HG03280 (cell line): ENCODE results near the gene RNF175.
A peak's percentile ranks its signal among the peaks of the same experiment; 100 is the strongest.
"Not testable (repeated sequence)": the region's sequence is repeated elsewhere in the genome, so short reads cannot be mapped to it uniquely, and the experiment has no call there.

Experiments used
- ATAC-seq: cut with Tn5 transposase; IDR thresholded peaks from one replicate; pipeline ENCODE4 v1.9.1; 2021; ENCODE audit warnings: mild to moderate bottlenecking, moderate library complexity; ENCODE audit not compliant: unreplicated experiment

Gene RNF175

DNA sequence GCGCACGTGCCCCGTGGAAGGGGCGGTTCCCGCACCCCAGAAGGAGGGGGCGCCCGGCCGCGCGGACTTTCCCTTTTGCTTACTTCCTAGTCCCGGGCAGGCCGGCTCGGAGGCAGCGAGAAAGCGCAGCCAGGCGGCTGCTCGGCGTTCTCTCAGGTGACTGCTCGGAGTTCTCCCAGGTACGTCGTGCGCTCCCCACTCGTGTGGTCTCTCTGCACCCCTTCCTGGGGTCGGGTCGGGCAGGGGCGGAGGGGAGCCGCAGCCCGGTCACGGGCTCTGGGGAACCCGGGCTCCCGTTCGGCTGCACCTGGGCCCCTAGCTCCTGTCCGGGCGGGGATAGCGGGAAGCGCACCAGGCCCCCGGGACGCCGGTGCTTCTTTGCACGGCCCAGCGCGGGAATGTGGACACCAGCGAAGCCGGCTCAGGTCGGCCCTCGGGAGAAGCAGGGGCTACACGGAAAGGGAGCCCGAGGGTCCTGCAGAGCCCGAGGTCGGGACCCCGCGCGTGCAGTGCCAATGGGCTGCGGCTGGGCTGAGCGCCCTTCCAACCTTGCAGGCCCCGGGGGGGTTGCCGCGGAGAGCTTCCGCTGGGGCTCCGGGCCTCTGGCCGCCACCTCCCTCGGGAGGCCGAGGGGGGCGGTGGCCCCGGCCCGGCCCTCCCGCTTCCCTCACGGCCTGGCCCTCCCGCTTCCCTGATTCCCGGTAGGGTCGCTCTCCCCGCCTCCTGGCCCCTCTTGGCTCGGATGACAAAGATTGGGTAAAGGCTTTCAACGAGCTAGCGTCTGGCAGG is 75.4 kb downstream of the RNF175 start, which contains the start of gene TLR2:
Gene TLR2, plus strand, starts transcription at position 99 of the 789 bp plus-strand sequence. CDS start 18,628 bp downstream, outside the sequence.
- ATAC-seq = peak; percentile 72

DNA sequence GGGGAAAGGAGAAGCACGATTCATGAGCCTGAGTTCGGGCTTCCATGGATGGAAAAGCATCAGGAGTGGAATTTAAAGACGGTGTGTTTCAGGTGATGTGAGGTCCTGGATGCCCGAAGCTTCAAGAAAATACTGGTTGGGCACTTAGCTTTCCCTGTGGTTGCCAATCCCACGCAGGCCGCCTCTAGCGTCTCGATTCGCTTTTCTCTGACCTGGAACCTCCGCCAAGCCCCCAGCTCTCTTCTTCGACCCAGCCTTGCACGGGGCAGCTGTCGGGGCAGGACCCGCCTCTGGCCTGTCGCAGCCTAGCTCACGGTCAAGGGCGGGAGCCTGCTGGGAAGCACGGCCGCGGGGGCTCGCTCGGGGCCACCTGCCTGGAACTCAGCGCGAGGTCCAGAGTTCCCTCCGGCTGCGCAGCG is 76.1 kb downstream of the RNF175 start:
- no peak for ATAC-seq

DNA sequence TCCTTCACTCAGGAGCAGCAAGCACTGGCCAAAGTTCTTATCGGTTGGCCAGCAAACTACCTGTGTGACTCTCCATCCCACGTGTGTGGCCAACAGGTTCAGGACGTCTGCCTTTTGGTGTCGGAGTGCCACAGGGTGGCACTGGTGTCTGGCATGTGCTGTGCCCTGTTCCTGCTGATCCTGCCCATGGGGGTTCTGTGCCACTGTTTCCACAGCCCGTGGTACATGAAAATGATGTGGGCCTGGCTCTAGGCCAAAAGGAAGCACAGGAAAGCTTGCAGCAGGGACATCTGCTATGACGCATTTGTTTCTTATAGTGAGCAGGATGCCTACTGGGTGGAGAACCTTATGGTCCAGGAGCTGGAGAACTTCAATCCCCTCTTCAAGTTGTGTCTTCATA is 80.3 kb downstream of the RNF175 start:
- ATAC-seq = no peak

DNA sequence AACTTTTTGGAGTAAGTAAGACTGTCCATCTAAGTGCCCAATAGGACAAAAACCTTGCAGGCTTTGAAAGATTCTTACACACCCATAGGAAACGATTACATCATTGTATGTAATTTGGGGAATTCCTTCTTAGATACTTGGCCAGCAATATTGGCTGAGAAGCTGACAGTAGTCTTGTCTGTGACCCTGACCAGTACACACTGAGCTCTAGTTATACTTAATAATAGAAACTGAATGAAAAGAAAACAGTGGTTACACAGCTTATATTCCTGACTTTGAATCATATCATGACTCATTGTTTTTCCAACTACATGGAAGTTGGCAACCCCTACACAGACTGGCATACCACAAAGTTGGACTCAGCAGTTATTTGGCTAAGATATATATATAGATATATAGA is 82.8 kb downstream of the RNF175 start:
- ATAC-seq = no peak

DNA sequence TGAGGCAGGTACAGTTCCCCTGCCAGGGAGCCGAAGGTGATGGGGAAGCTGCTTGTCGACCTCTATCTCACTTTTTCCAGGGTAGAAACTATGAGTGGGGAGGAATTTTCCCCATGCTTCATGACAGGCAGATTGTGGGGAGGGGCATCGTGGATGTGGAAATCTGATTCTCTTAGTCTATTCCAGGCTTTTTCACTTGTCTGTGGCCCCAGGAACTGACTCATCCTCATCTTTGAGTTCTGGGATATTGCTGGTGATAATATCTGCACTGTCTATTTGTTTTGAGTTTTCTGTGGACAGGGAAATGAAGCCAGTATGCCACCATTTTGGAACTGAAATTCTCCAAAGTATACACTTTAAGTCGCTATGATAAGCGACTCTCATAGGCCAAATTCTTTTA is 83.3 kb downstream of the RNF175 start:
- no peak for ATAC-seq

DNA sequence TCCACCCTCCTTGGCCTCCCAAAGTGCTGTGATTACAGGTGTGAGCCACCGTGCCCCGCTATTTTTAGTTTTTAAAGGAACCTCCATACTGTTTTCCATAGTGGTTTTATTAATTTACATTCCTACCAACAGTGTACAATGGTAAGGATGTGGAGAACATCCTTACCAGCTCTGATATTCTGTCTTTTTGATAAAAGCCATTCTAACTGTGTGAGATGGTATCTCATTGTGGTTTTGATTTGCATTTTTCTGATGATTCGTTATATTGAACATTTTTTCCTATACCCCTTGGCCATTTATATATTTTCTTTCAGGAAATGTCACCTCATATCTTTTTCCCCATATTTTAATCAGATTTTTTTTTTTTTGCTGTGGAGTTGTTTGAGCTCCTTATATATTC is 90.0 kb downstream of the RNF175 start:
- no peak for ATAC-seq

DNA sequence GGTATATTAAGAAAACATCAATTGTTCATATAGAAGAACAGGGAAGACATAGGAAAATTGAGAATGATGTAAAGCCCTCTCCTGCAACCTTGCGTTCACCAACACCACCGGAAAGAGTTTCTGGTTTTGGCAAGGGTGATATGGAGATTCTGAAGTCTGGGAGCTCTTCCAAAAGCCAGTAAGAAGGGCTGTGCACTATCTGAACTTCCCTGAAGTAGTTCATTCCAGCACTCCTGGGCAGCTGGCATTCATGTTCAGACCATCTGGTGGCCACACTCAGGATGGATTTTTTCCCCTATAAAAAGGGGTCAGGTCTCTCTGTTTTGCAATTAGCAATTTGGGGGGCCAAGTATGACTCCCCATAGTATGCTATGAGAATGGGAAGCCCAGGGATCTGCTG is 91.2 kb downstream of the RNF175 start:
- ATAC-seq = no peak

DNA sequence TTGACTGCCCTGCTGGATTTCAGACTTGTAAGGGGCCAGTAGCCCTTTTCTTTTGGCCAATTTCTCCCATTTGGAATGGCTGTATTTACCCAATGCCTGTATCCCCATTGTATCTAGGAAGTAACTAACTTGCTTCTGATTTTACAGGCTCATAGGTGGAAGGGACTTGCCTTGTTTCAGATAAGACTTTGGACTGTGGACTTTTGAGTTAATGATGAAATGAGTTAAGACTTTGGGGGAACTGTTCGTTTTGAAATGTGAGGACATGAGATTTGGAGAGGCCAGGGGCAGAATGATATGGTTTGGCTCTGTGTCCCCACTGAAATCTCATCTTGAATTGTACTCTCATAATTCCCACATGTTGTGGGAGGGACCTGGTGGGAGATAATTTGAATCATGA is 93.3 kb downstream of the RNF175 start:
- ATAC-seq = not testable (repeated sequence)

DNA sequence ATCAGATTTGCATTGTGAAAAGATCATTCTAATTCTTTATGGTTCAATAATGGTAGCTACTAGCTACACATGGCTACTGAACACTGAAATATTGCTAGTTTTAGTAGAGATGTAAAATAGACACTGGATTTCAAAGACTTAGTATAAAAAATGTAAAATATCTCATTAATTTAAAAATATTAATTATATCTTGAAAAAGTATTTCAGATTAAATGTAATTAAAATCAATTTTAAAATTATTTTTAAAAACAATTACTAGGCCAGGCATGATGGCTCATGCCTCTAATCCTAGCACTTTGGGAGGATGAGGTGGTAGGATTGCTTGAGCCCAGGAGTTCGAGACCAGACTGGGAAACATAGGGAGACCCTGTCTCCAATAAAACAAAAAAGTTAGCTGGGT is 96.2 kb downstream of the RNF175 start:
- no peak for ATAC-seq

DNA sequence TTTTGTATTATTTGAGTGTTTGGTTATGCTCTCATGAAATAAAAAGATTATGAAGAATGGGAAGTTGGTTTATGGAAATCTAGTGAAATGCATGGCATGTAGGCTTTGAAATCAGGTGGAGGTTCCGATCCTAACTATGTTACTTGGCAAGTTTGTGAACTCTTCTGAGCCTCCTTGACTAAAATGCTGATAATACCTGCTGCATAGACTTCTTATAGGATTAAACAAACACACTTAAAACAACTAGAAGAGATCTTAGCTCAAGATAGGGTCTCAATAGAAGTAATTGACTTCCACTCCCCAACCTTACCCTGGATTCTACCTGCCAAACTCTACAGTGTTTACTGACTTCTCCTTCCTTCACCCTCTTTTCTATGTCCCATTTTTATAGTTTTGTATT is 97.9 kb downstream of the RNF175 start:
- no peak for ATAC-seq

DNA sequence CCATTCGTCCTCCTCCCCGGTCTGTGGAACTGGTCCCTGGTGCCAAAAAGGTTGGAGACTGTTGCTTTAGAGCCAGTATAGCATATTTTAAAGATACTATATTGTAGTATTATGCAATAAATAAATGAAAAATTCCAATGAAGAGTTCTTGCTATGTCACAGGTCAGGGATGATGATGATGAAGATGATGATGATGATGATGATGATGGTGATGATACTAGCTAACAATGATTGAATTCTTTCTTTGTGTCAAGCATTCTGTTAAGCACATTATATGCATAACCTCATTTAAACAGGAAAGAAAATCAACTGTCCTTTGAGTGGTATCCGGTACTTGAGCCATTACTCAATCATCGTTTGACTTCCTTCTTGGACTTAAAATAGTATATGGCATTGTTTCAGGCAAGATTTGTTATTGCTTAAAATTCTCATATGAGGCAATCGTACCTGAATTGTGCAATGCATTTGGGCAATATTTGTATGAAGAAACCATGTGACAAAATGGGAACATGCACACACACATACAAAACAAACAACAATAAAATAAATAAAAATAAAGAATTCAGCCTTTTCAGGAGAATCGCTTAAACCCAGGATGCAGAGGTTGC is 98.5 kb downstream of the RNF175 start:
- no peak for ATAC-seq
